GM21390 (cell line): ENCODE results near the gene SLC37A1.

Experiments used
- ATAC-seq: cut with Tn5 transposase; IDR thresholded peaks from one replicate; pipeline ENCODE4 v1.9.1; 2021; ENCODE audit not compliant: unreplicated experiment

The SLC37A1 gene

DNA sequence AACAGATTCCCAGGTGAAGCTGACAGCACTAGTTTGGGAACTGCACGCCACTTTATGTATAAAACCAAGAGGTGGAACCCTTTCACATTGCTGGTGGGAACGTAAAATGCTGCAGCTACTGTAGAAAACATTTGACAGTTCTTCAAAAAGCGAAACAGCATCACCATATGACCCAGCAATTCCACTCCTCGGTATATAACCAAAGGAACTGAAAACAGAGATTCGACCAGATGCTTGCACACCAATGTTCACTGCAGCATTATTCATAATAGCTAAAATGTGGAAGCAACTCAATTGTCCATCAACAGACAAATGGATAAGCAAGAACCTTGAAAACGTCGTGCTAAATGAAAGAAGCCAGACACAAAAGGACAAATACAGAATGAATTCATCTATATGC is 35.1 kb upstream of the SLC37A1 start:
- ATAC-seq = no peak

GRCh38 chr21:42479582-42479981 is 34.1 kb upstream of the SLC37A1 start:
- ATAC-seq = no peak

DNA sequence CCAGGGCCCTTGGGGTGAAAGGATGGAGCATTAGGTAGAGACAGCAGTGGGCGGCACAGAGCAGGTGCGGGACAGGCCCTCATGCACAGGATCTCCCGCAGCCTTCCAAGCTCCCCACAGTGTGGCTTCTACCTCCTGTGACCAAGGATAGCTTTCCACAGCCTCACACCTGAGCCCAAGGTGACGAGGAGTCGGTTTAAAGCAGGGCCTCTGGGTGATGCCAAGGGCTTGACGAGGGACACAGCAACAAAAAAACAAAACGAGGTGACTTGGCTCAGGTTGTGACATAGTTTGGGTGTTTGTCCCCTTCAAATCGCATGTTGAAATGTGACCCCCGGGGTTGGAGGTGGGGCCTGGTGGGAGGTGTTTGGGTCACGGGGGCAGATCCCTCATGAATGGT is 32.9 kb upstream of the SLC37A1 start:
- no peak for ATAC-seq

- ATAC-seq = no peak
Observed at GRCh38 chr21:42481169-42481568, 32.5 kb upstream of the SLC37A1 start.

DNA sequence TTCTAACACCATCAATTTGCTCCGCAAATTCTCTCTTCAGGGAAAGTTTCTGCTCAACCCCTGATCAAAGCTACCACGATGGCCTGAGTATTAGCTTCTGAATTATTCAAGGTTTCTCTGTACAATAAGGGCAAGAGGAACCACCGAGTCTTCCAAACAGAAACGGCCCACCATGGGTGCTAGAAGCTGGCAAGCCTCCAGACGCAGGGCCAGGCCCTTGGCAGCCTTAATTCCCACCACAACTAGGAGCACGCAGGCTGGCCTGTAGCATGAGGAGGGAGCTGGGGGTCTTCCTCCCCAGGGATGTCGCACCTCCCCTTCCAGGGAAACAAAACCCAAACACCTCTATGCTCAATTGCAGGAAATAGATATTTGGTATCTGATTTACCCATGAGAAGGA is 28.7 kb upstream of the SLC37A1 start:
- no peak for ATAC-seq

GRCh38 chr21:42486072-42486471 is 27.6 kb upstream of the SLC37A1 start:
- ATAC-seq = no peak

DNA sequence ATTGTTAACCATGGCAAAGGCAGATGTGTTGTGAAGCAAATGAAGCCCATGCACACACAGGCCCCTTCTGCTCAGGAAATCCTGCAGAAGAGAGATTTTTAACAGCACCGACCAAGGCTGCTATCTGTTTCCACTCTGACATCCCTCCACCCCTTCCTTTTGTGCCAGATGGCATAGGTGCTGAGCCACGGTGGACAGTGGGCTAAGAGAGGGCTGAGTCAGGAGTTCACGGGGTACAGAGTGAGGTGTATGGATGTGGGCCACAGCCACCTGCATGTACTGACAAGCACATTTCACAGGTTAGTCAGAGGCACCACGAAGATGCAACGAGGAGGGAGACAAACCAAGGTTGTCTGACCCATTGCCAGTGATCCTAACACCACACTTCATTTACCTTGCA is 27.1 kb upstream of the SLC37A1 start:
- no peak for ATAC-seq

- ATAC-seq = no peak
Observed at GRCh38 chr21:42489006-42489563, 24.6 kb upstream of the SLC37A1 start.

- no peak for ATAC-seq
Observed at GRCh38 chr21:42489991-42490390, 23.7 kb upstream of the SLC37A1 start.

DNA sequence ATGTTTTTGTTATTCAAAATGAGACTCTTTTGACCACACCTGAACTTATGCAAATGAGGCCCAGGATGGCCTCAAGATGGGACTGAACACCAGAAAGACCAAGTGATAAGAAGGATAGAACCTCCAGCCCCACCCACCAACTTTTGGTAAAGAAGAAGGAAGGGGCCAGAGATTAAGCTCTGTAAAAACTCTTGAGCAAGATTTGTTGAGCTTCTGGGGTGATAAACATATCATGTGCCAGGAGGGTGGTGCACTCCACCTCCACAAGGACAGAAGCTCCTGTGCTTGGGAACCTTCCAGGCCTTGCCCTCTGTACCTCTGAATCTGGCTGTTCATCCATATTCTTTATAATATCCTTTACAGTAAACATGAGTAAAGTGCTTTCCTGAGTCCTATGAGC is 22.9 kb upstream of the SLC37A1 start:
- ATAC-seq = no peak

- ATAC-seq = no peak
Observed at GRCh38 chr21:42491328-42491727, 22.3 kb upstream of the SLC37A1 start.

DNA sequence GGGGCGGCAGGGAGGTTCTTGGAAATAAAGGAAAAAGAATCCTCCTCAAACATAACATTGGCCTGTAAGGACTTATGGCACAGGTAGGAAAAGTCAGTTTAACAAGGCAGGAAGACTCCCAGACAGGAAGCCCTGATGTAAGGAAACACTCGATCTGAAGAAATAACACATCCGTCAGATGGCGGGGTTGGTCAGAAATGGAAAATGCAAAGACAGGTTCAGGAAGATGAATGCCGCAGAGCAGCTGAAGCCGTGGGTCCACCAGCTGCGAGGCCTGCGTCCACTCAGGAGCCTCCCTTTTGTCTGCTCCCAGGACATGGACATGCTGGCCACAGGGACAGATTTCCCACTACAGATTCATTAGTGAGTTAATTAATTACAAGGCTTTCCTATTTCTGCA is 21.5 kb upstream of the SLC37A1 start:
- no peak for ATAC-seq

DNA sequence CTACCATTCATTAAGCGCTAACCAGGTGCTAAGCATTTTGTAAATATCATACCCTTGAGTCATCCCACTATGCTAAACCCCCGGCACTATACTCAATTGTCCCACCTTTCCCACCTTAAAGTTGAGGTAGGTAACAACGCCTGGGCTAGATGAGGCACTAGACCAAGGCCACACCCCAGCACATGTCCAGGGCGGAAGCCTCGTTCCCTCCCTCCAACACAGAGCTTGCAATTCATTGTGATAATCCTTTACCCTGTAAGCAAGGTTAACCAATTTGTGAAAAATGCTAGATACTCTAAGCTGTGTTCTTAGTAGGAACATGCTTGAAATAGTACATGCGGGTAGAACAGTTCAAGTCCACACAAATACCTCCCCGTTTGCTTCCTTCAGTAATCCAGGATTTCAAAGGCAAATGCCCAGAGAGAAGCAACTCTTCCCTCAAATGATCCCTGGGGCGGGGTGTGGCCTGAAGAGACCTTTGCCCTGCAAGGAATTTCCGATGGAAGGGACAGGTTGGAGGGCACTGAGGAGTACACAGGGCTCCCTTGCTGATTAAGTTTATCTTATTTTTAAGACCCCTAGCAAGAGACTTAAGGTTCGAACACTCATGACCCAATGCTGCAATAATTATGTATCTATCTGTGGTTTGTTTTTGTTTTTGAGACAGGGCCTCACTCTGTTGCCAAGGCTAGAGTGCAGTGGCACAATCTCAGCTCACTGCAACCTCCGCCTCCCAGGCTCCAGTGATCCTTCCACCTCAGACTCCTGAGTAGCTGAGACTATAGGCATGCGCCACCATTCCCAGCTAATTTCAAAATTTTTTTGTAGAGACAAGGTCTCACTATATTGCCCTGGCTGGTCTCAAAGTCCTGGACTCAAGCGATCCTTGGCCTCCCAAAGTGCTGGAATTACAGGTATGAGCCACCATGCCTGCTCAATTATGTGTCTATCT is 20.3 kb upstream of the SLC37A1 start:
- ATAC-seq = no peak

- no peak for ATAC-seq
Observed at GRCh38 chr21:42495027-42495426, 18.6 kb upstream of the SLC37A1 start.

DNA sequence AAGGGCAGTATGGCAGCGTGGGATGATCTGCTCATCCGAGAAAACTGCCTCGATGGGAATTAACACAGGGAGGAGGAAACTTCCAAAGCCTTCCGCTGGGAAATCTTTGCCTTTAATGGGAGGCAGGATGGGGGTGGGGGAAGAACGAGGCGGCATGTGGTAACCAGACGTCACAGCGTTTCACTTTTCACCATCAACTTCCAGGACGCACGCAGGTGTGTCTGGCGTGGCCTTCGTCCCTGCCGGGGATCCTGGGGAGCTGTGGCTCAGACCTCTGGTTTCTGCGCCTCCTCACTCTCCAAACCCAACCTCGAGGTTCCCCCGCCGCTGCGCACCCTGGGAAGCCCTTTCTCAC is 17.9 kb upstream of the SLC37A1 start:
- peak; percentile 11 for ATAC-seq

GRCh38 chr21:42496120-42496838 is 17.4 kb upstream of the SLC37A1 start, which contains the start of gene RSPH1:
Gene RSPH1 (minus strand): TSS chr21:42496224. CDS start chr21:42496186, 38 bp downstream.
- peak; percentile 96 for ATAC-seq

- no peak for ATAC-seq
Observed at GRCh38 chr21:42496839-42497202, 16.8 kb upstream of the SLC37A1 start.

- no peak for ATAC-seq
Observed at GRCh38 chr21:42498012-42498411, 15.6 kb upstream of the SLC37A1 start.

DNA sequence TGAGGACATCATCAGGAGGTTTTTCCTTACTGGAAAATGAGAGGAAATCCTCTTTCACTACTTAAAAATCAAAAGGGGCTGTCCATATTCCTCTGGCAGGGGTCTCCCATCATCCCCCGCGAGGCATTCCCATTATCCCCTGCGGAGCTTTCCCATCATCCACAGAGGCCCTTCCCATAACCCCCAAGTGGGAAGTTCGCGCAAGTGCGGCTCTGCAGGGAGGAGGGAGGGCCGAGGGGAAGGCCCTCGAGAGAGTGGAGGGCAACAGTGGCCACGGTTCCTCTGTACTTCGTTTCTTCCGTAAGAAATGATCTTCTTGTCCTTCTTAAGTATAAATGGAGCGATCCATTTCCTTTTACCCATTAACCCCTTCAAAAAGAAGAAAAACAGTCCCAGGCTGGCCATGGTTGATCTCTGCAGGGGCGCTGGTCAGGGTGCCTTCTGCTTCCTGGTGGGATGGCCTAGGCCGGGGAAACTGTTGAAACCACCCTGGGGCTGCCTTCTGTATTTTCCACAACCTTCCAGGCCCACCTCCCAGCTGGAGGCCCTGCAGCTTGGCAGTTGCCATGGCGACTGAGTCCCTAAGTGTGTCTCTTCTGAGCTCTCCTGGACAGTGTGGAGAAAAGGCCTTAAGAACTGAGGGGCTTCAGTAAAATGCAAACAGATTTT is 14.1 kb upstream of the SLC37A1 start:
- ATAC-seq = no peak

- ATAC-seq = no peak
Observed at GRCh38 chr21:42500225-42500624, 13.4 kb upstream of the SLC37A1 start.

DNA sequence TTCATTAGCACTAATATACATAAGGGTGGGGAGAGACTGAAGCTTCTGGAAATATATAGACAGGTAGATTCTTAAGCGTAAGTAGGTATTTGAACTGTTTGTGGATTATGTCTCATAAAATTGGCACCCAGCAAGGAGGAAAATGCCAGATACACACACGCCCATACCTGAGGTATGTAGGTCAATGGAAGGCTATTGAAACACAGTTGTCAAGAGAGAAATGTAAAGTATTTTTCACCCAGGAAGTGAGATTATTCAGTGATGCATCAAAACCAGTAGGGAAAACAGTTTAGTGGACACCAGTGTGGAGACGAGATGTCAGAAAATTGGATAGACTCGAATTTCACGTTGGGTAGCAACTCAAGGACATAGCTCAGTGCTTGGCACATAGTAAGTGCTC is 12.9 kb upstream of the SLC37A1 start:
- no peak for ATAC-seq
